ENCODE results near the gene KCTD11. TPM values are rescaled to one million over a fixed set of nuclear protein-coding genes. Genes with fewer than 3 reads are reported as not detected.
"Not testable (repeated sequence)": the region's sequence is repeated elsewhere in the genome, so short reads cannot be mapped to it uniquely, and the experiment has no call there.

Gene KCTD11
- total RNA-seq, 2 donors from 2014 or later: 8.8 to 10.0 TPM

GRCh38 chr17:7318121-7318860 is 33.7 kb upstream of the KCTD11 start:
- intact Hi-C loops (cut with DNase I): no loop called here
- DNase-seq (ENCODE audit: low spot score): no peak

GRCh38 chr17:7321466-7321865 is 30.5 kb upstream of the KCTD11 start:
- intact Hi-C loops (cut with DNase I): no loop called here
- no peak for DNase-seq (ENCODE audit: low spot score)

GRCh38 chr17:7322520-7323194 is 29.3 kb upstream of the KCTD11 start:
- DNase-seq (ENCODE audit: low spot score): no peak

DNA sequence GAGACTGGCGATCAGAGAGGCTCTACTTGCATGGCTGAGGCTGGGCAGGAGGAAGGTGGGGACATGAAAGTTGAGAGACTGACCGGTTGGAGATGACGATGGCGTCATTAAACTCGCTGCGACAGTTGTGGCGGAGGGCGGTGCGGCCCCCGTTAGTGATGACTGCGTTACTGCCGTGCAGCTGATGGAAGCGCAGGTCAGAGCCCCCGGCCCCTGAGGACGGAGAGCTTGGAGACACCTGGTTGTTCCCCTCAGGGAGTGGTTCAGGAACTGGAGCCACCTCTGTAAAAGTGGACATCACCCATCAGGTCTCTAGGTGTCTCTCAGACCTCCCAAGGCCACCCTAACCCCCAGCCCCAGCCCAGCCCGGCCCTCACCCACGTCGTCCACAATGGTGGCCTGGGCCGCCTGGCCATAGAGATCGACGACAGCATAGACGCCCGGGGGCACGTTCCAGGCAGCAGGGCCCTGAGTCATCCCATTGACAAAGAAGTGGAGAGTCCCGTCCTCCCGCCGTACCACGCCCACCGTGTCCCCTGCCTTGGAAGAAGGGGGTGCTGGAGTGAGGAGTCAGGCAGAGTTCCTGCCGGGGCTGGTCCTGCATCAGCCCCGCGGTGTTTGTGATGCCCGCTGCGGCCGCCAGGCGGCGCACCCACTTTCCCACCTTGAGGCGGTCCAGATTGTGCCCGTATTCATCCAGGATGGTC is 28.1 kb upstream of the KCTD11 start:
- intact Hi-C loops (cut with DNase I): no loop called here
- no peak for DNase-seq (ENCODE audit: low spot score)

More at GRCh38 chr17:7322520-7323194, 29.3 kb upstream of the KCTD11 start:
- intact Hi-C loops (cut with DNase I): loop anchor here in 1 of 2 donors (1.0 kb wide), 1 partner anchor 186 kb away; no protein-coding TSS in a partner anchor

- DNase-seq (ENCODE audit: low spot score): no peak
- intact Hi-C loops (cut with DNase I): no loop called here
These were observed 27.6 kb upstream of the KCTD11 start for GRCh38 chr17:7324438-7324779.

GRCh38 chr17:7325031-7325528 is 26.9 kb upstream of the KCTD11 start:
- no peak for DNase-seq (ENCODE audit: low spot score)
- intact Hi-C loops (cut with DNase I): no loop called here

GRCh38 chr17:7326186-7326585 is 25.8 kb upstream of the KCTD11 start:
- intact Hi-C loops (cut with DNase I): no loop called here
- DNase-seq (ENCODE audit: low spot score): no peak

DNA sequence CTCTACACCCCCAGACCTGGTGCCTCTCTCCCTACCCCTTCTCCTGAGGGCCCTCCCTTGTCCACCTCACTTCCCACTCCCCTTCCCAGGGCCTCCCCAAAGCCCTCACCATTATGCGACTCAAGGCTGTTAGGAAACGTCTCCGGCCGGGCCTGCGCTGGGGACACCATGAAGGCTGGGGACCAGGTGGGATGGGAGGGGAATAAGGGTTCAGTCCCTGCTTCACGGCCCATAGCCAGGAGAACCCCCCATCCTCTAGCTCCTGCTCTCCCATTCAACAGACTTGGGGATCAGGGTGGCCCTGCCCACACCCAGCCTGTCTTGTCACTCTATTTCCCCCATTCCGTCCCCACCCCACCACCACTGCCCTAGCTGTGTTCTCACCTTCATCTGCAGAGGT is 24.9 kb upstream of the KCTD11 start:
- no peak for DNase-seq (ENCODE audit: low spot score)
- intact Hi-C loops (cut with DNase I): no loop called here

GRCh38 chr17:7327501-7327900 is 24.5 kb upstream of the KCTD11 start:
- intact Hi-C loops (cut with DNase I): no loop called here
- DNase-seq (ENCODE audit: low spot score): no peak

DNA sequence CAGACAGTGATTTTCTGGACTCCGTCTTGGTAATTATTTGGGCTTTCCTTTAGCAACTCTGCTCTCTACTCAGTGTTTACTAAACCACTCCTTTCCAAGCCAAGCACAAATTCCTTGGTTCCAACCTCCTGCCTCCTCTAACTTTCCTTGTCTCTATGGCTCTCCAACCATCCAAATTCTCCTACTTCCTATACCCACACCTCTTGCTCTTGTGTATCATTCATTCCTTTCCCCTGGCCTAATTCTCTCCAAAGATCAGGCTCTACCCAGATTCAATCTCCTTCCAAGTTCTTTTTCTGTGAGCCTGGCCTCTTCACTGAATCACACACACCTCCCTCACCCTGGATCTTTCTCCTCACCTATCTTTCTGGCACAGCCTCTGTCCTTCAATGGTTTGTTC is 24.0 kb upstream of the KCTD11 start:
- intact Hi-C loops (cut with DNase I): no loop called here
- DNase-seq (ENCODE audit: low spot score): no peak

- intact Hi-C loops (cut with DNase I): no loop called here
- DNase-seq (ENCODE audit: low spot score): no peak
These were observed 23.1 kb upstream of the KCTD11 start, which contains the start of gene NEURL4 for GRCh38 chr17:7328840-7329373. Gene NEURL4 (minus strand): TSS chr17:7329335. CDS start chr17:7329312, 23 bp downstream.

DNA sequence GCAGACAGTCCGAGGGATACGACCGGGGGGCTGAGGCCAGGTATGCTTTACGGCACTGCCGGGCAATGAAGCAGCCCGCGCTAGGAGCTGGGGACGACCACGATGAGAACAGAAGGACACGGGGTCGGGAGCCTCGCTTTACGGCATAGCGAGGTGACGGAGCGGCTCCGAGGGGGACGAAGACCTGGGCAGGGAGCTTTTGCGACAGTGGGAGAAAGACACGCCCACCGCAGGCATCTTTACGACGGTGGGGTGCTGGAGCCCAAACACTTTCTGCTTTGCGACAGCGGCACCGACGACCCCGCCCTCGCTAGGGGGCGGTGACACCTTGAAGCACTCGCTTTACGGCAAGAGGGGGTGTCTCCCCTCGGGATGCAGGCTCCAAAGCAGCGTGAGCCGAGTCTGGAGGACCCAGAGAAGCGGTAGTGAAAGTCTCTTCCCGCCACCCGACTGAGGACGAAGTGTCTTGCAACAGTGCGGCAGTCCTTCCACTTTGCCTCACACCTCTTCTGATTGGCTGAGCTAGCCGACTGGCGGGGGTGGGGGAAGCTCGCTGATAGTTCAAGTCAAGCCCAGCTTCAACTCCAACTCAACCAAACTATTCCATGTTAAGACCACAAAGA is 22.5 kb upstream of the KCTD11 start:
- DNase-seq (ENCODE audit: low spot score): peak; percentile 99
- intact Hi-C loops (cut with DNase I): no loop called here

DNA sequence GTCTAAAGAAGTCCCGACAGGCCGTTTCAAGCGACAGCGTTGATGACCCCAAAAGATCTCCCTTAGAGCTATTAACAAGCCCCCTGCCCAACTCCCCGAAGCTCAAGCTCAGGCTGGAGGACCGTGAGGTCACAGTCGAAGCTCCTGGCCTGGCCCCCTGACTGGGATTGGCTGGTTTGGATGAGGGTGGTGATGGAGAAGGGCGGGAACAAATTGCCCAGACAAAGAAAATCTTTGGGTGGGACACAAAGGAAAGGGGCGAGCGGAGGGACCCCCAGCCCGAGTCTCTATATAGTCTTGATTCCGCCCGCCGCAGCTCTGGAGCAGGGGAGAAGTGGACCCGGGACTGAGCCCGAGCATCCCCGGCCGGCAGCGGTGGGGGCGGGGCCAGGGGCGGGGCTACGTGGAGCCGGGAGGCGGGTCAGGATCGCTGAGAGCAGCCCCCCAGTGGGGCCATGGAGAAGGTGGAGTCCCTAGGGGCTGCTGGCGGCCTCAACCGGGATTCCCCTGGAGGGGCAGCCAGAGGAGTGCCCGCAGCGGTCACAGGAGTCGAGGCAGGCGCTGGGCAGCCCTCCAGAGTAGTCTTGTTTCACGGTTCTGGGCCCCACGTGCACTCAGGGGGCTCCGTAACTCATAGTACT is 21.8 kb upstream of the KCTD11 start:
- DNase-seq (ENCODE audit: low spot score): peak; percentile 94
- intact Hi-C loops (cut with DNase I): no loop called here

DNA sequence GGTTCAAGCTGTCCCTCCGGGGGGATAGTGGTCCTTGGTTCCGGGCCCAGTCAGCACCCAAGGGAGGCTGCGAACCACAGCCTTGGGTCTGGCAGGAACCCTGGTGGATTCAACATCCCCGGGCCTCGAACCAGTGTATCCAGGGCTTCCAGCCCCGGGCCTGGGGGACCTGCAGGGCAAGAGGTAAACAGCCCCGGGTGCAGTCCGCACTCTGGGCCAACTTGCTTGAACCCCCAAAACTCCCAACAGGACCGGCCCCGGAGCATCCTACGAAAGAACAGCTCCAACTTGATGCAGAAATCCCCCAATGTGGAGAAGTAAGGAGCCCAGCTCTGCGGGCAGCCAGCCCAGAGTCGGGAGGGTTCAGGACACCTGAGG is 21.3 kb upstream of the KCTD11 start:
- intact Hi-C loops (cut with DNase I): no loop called here
- no peak for DNase-seq (ENCODE audit: low spot score)

DNA sequence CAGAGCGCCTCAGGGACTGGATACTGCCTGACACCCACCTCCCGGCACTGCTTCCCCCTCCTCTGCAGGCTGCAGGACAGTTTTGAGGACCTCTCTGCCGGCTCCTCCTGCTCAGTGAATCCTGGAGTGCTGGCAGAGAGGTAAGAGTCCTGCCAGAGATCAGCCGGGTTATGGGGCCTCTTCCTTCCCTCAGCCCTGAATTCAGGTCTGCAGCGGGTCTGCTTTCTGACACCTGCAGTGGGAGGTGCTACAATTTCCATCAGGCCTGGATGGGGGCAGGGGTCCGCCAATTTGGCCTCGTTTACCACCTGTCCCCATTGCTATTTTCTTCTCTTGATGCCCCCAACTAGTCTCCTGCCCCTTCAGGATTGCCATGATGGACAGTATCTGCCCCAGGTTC is 19.9 kb upstream of the KCTD11 start:
- intact Hi-C loops (cut with DNase I): no loop called here
- no peak for DNase-seq (ENCODE audit: low spot score)

DNA sequence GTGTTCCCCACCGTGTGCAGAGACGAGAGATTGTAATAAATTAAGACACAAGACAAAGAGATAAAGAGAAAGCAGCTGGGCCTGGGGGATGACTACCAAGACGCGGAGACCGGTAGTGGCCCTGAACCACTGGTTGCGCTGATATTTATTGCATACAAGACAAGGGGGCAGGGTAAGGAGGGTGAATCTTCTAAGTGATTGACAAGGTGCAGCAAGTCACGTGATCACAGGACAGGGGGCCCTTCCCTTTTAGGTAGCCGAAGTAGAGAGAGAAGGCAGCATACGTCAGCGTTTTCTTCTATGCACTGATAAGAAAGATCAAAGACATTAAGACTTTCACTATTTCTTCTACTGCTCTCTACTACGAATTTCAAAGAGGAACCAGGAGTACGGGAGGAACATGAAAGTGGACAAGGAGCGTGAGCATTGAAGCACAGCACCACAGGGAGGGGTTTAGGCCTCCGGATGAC is 19.3 kb upstream of the KCTD11 start:
- DNase-seq (ENCODE audit: low spot score); intact Hi-C loops (cut with DNase I): not testable (repeated sequence)

DNA sequence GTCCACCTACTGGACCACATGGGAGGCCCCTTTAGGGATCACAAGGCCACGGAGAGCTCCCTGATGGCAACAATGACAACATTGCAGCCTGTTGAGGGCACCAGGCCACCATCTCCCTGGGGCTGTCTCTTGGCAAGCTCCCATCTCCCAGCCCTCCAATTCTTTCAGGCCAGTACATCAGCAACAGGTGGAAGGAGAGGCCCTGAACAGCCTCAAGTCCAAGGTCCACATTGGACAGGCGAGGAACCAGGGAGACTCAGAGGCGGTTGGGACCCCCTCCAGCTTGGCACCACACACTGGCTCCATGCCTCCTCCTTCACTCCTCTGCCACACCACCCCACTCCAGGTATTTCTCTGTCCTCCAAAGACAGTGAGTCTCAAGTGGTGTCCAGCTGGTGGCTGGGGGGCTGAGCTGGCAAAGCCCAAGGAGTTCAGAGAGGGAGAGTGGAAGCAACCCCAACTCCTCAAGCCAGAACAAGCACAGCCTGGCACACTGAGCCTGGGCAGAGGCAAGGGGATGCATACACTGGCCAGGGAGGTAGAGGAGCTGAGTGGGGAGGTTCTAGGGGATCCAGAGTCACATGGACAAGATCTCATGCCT is 16.9 kb upstream of the KCTD11 start:
- intact Hi-C loops (cut with DNase I): no loop called here
- no peak for DNase-seq (ENCODE audit: low spot score)

GRCh38 chr17:7335765-7336164 is 16.2 kb upstream of the KCTD11 start:
- intact Hi-C loops (cut with DNase I); DNase-seq (ENCODE audit: low spot score): not testable (repeated sequence)
